KMS-11 (cell line): ENCODE results near the gene CAMTA1.

Source experiments
- H2AFZ ChIP-seq: fragments of 200-600 bp; sonication (generic); 2 replicates; pipeline ENCODE4 v1.6.1; 2016; ENCODE audit warnings: antibody characterized with exemption, mixed run types, low read depth
- H3K27ac ChIP-seq: fragments of 200-600 bp; sonication (generic); 2 replicates; pipeline ENCODE4 v1.6.1; 2016; ENCODE audit warnings: mild to moderate bottlenecking, mixed run types
- H3K27me3 ChIP-seq: fragments of 200-600 bp; sonication (generic); 2 replicates; pipeline ENCODE4 v1.6.1; 2017; ENCODE audit warnings: mild to moderate bottlenecking, low read depth, mixed run types, moderate library complexity; ENCODE audit not compliant: insufficient read depth
- H3K36me3 ChIP-seq: fragments of 200-600 bp; sonication (generic); 2 replicates; pipeline ENCODE4 v1.6.1; 2017; ENCODE audit warnings: mild to moderate bottlenecking, mixed run types; ENCODE audit not compliant: insufficient read depth
- H3K4me1 ChIP-seq: fragments of 200-600 bp; sonication (generic); 2 replicates; pipeline ENCODE4 v1.6.1; 2016; ENCODE audit warnings: mild to moderate bottlenecking, low read depth, mixed run types; ENCODE audit not compliant: poor library complexity, severe bottlenecking
- H3K4me2 ChIP-seq: fragments of 200-600 bp; sonication (generic); 2 replicates; pipeline ENCODE4 v1.7.0; 2016; ENCODE audit warnings: mild to moderate bottlenecking, mixed run types
- H3K4me3 ChIP-seq: fragments of 200-600 bp; sonication (generic); IDR thresholded peaks from 2 replicates; pipeline ENCODE4 v1.6.1; 2017; ENCODE audit warnings: low read depth, low read length, mixed read lengths; ENCODE audit not compliant: insufficient read depth
- H3K79me2 ChIP-seq: fragments of 200-600 bp; sonication (generic); 2 replicates; pipeline ENCODE4 v1.6.1; 2016; ENCODE audit warnings: low read depth, mixed run types; ENCODE audit not compliant: insufficient read depth
- H3K9ac ChIP-seq: fragments of 200-600 bp; sonication (generic); 2 replicates; pipeline ENCODE4 v1.6.1; 2016; ENCODE audit warnings: mild to moderate bottlenecking, mixed run types
- H4K20me1 ChIP-seq: fragments of 200-600 bp; sonication (generic); 2 replicates; pipeline ENCODE4 v1.6.1; 2016; ENCODE audit warnings: mild to moderate bottlenecking, mixed run types; ENCODE audit not compliant: insufficient read depth
- TF ChIP-seq, protein P1 (sequence below): fragments of 200-600 bp; sonication (generic); conservative IDR thresholded peaks from 2 replicates; pipeline ENCODE4 v1.6.1; 2017; ENCODE audit warnings: low read depth, mild to moderate bottlenecking, antibody characterized with exemption, low read length, moderate library complexity, mixed read lengths

CAMTA1 gene

DNA sequence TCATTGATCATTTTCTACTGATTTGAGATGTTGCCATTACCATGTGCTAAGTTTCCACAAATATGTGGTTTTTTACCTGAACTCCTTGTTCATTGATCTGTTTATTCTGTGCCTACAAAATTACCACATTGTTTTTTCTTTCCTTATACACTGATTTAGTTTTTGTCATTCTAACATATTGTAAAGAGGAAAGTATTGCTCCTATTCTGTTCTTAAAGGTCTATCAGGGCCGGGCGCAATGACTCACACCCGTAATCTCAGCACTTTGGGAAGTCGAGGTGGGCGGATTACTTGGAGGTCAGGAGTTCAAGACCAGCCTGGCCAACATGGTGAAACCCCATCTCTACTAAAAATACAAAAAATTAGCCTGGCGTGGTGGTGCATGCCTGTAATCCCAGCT is 75.1 kb downstream of the CAMTA1 start:
- Histone ChIP-seq H3K27ac (no peak overlapping the region), H3K9ac (no peak overlapping the region), H3K79me2 (no peaks in the 10 kb centered on the region), H3K4me1 (no peaks in the 10 kb centered on the region), H3K4me2 (no peak overlapping the region), H4K20me1 (no peaks in the 10 kb centered on the region), H3K36me3 (no peaks in the 10 kb centered on the region), H2AFZ (no peak overlapping the region), H3K4me3 (no peak overlapping the region), H3K27me3 (no peaks in the 10 kb centered on the region)
- TF ChIP-seq, protein P1, sequence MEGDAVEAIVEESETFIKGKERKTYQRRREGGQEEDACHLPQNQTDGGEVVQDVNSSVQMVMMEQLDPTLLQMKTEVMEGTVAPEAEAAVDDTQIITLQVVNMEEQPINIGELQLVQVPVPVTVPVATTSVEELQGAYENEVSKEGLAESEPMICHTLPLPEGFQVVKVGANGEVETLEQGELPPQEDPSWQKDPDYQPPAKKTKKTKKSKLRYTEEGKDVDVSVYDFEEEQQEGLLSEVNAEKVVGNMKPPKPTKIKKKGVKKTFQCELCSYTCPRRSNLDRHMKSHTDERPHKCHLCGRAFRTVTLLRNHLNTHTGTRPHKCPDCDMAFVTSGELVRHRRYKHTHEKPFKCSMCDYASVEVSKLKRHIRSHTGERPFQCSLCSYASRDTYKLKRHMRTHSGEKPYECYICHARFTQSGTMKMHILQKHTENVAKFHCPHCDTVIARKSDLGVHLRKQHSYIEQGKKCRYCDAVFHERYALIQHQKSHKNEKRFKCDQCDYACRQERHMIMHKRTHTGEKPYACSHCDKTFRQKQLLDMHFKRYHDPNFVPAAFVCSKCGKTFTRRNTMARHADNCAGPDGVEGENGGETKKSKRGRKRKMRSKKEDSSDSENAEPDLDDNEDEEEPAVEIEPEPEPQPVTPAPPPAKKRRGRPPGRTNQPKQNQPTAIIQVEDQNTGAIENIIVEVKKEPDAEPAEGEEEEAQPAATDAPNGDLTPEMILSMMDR: no peak

- no peak overlapping the region for H2AFZ ChIP-seq
- H3K79me2 ChIP-seq: no peaks in the 10 kb centered on the region
- TF ChIP-seq, protein P1: no peak
- H3K27ac ChIP-seq: no peak overlapping the region
- H3K36me3 ChIP-seq: no peaks in the 10 kb centered on the region
- H3K4me3 ChIP-seq: no peak overlapping the region
- H3K4me2 ChIP-seq: no peak overlapping the region
- no peak overlapping the region for H3K9ac ChIP-seq
- no peaks in the 10 kb centered on the region for H3K27me3 ChIP-seq
- H4K20me1 ChIP-seq: no peaks in the 10 kb centered on the region
- no peaks in the 10 kb centered on the region for H3K4me1 ChIP-seq
Observed at GRCh38 chr1:6861075-6861724, 75.9 kb downstream of the CAMTA1 start.

GRCh38 chr1:6862906-6863305 is 77.7 kb downstream of the CAMTA1 start:
- Histone ChIP-seq H3K27me3 (no peaks in the 10 kb centered on the region), H3K36me3 (no peaks in the 10 kb centered on the region), H3K4me1 (peaks cover 3% of the 10 kb centered on the region), H3K9ac (no peak overlapping the region), H3K79me2 (0 out of 2 replicates have a peak, but pooled peaks cover 3% of the 10 kb centered on the region), H3K4me3 (no peak overlapping the region), H3K27ac (no peak overlapping the region), H3K4me2 (no peak overlapping the region), H4K20me1 (no peaks in the 10 kb centered on the region), H2AFZ (no peak overlapping the region)
- TF ChIP-seq, protein P1: no peak

DNA sequence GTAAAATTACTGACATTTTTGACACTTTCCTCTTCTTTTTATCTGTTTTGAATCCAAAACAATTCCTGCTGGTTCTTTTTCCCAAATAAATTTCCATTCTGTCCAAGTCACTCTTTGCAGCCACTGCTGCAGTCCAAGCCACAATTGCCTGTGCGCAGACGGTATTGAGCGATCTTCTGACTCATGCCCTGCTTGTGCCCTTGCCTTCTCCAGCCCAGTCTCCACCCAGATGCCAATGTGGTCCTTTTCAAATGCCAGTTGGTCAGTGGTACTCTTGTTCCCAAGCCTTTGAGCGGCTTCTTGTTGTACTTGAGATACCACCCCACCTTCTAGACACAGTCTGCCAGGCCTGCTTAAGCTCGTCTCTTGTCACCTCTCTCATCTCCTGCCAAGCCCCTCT is 78.9 kb downstream of the CAMTA1 start:
- no peak overlapping the region for H3K9ac ChIP-seq
- H3K27ac ChIP-seq: no peak overlapping the region
- no peak overlapping the region for H2AFZ ChIP-seq
- no peak overlapping the region for H3K4me2 ChIP-seq
- no peaks in the 10 kb centered on the region for H3K27me3 ChIP-seq
- no peak overlapping the region for H3K4me3 ChIP-seq
- H3K79me2 ChIP-seq: 0 out of 2 replicates have a peak, but pooled peaks cover 3% of the 10 kb centered on the region
- H3K4me1 ChIP-seq: peaks cover 16% of the 10 kb centered on the region
- H3K36me3 ChIP-seq: no peaks in the 10 kb centered on the region
- TF ChIP-seq, protein P1: no peak
- H4K20me1 ChIP-seq: no peaks in the 10 kb centered on the region
